ENCODE results near the gene JKAMP.

JKAMP gene

DNA sequence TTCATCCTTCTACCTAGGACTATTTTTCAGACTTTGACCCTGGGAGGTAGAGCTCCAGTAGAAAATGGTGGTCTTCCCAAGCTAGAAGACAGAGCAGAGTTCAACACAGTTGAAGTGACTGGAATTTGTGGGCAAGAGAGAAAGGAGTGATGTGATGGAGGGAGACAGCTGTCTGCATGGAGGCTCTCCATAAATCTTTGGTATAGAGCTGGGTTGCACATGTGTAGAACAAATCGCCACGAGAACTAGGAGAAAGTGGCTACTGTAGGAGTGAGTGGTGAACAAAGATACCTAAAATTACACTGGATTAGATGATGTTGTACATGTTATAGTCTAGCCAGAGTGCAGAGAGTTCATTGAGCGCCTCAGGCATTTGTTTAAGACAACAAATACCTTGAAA is 33.6 kb upstream of the JKAMP start:
- no peak overlapping the region for H3K4me3 Mint-ChIP-seq
- H3K27ac Mint-ChIP-seq = no peak overlapping the region
- no peaks in the 10 kb centered on the region for H3K9me3 Mint-ChIP-seq
- DNase-seq = no peak
- H3K4me1 Mint-ChIP-seq = peaks cover 24% of the 10 kb centered on the region
- TF ChIP-seq, protein P1, sequence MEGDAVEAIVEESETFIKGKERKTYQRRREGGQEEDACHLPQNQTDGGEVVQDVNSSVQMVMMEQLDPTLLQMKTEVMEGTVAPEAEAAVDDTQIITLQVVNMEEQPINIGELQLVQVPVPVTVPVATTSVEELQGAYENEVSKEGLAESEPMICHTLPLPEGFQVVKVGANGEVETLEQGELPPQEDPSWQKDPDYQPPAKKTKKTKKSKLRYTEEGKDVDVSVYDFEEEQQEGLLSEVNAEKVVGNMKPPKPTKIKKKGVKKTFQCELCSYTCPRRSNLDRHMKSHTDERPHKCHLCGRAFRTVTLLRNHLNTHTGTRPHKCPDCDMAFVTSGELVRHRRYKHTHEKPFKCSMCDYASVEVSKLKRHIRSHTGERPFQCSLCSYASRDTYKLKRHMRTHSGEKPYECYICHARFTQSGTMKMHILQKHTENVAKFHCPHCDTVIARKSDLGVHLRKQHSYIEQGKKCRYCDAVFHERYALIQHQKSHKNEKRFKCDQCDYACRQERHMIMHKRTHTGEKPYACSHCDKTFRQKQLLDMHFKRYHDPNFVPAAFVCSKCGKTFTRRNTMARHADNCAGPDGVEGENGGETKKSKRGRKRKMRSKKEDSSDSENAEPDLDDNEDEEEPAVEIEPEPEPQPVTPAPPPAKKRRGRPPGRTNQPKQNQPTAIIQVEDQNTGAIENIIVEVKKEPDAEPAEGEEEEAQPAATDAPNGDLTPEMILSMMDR (IDR thresholded peaks at IDR 0.05) = no peak
- peaks cover under 1% of the 10 kb centered on the region for H3K27me3 Mint-ChIP-seq (ENCODE audit: low read depth, poor library complexity)
- H3K36me3 Mint-ChIP-seq (ENCODE audit: low read depth) = peaks cover 19% of the 10 kb centered on the region

DNA sequence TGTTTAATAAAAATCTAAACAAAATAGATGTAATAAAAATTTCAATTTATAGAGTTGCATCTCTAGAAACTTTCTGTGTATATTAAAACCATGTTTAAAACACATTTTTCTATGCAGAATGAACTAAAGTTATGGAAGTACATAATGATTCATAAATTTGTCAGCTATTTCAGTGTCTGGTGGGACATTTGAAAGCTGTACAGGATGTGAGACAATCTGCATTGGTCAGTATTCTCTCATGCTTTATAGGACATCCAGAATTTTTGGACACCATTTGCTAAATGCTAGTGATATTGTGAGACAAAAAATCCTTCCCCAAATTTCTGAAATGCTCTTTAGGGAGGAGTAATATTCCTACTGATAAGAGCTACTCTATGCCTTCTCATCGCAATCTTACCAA is 32.5 kb upstream of the JKAMP start:
- peaks cover 3% of the 10 kb centered on the region for H3K9me3 Mint-ChIP-seq
- H3K27me3 Mint-ChIP-seq (ENCODE audit: low read depth, poor library complexity) = no peaks in the 10 kb centered on the region
- no peak overlapping the region for H3K27ac Mint-ChIP-seq
- H3K4me1 Mint-ChIP-seq = peaks cover 13% of the 10 kb centered on the region
- no peak overlapping the region for H3K4me3 Mint-ChIP-seq
- DNase-seq = no peak
- TF ChIP-seq, protein P1 (IDR thresholded peaks at IDR 0.05) = no peak
- peaks cover 31% of the 10 kb centered on the region for H3K36me3 Mint-ChIP-seq (ENCODE audit: low read depth)

DNA sequence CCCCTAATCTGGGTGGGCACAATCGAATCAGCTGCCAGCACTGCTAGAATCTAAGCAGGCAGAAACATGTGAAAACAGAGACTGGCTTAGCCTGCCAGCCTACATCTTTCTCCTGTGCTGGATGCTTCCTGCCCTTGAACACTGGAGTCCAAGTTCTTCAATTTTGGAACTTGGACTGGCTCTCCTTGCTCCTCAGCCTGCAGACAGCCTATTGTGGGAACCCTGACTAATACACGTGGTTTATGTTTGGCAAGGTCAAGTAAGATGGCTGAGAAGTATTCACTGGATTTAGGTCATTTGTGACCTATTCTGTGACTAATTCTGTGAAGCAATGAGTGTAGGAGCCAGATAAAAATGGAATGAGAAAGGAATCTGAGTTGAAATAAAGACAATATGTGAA is 30.2 kb upstream of the JKAMP start:
- Mint-ChIP-seq H3K27me3 (ENCODE audit: low read depth, poor library complexity) (no peaks in the 10 kb centered on the region), H3K27ac (no peak overlapping the region), H3K4me3 (no peak overlapping the region), H3K9me3 (peaks cover 18% of the 10 kb centered on the region), H3K36me3 (ENCODE audit: low read depth) (peaks cover 49% of the 10 kb centered on the region), H3K4me1 (no peaks in the 10 kb centered on the region)
- no peak for DNase-seq
- TF ChIP-seq, protein P1 (IDR thresholded peaks at IDR 0.05) = no peak

DNA sequence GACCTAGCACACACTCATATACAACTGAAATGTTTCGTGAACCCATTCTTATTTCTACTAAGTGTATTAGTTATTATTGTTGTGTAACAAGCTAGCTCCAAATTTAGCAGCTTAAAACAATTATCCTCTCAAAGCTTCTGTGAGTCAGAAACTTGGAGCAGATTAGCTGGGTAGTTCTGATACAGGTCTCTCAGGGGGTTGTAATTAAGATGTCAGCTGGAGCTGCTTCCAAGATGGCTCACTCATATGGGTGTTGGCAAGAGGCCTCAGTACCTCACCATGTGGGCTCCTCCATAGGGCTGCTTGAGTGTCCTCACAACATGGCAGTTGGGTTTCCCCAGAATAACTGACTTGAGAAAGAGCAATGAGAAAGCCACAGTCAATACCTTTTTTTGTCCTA is 28.9 kb upstream of the JKAMP start:
- Mint-ChIP-seq H3K9me3 (peaks cover 18% of the 10 kb centered on the region), H3K4me1 (no peaks in the 10 kb centered on the region), H3K36me3 (ENCODE audit: low read depth) (peaks cover 60% of the 10 kb centered on the region), H3K4me3 (no peak overlapping the region), H3K27ac (no peak overlapping the region), H3K27me3 (ENCODE audit: low read depth, poor library complexity) (no peaks in the 10 kb centered on the region)
- DNase-seq = no peak
- TF ChIP-seq, protein P1 (IDR thresholded peaks at IDR 0.05) = no peak

DNA sequence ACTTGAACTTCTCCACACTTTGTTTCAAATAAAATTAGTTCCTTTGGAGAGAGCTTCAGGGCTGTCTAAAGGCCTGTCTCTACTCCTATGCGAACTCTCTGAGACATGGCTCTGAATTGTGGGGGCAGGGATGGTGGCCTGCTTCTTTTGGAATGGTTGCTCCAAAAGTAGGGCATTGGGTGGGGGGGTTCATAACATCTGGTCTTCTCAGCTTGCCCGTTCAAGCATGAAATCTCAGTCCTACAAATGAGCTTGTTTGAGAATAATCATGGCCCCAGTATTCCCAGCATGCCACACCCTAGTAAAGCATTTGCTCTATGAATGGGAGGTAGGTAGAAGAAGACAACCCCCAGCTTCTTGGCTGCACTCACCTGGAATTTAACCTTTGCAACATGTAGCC is 25.8 kb upstream of the JKAMP start:
- TF ChIP-seq, protein P1 (IDR thresholded peaks at IDR 0.05) = no peak
- Mint-ChIP-seq H3K27me3 (ENCODE audit: low read depth, poor library complexity) (peaks cover 12% of the 10 kb centered on the region), H3K27ac (no peak overlapping the region), H3K4me1 (no peaks in the 10 kb centered on the region), H3K9me3 (peaks cover 18% of the 10 kb centered on the region), H3K36me3 (ENCODE audit: low read depth) (peaks cover 66% of the 10 kb centered on the region), H3K4me3 (no peak overlapping the region)
- no peak for DNase-seq

DNA sequence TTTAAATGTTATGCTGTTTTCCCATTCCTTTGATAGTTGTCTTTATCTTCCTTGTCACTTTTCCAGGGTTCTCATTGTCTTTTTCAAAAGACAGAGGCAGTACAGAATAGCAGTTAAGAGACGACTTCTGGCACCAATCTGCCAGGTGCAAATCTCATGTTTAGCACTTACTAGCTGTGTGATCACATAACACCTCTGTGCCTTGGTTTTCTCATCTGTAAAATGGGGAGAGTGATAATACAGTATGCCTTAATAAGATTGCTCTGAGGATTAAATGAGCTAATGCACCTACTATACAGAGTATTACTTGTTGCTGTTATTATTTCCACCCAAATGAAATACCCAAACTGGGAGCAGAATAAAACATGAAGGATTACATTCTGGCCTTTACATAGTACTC is 23.9 kb upstream of the JKAMP start:
- Mint-ChIP-seq H3K36me3 (ENCODE audit: low read depth) (peaks cover 66% of the 10 kb centered on the region), H3K4me3 (no peak overlapping the region), H3K27ac (no peak overlapping the region), H3K4me1 (no peaks in the 10 kb centered on the region), H3K27me3 (ENCODE audit: low read depth, poor library complexity) (peaks cover 19% of the 10 kb centered on the region), H3K9me3 (peaks cover 18% of the 10 kb centered on the region)
- no peak for DNase-seq
- TF ChIP-seq, protein P1 (IDR thresholded peaks at IDR 0.05) = no peak

All from nephron progenitor cell (in vitro differentiated cells).